Measurements from ENCODE around the gene STOX2. TPM values are rescaled to one million over a fixed set of nuclear protein-coding genes. Genes with fewer than 3 reads are reported as not detected.

The STOX2 gene
- total and polyA plus RNA-seq, 10 of the 15 experiments (the other 5 are each of a cell fraction or from before 2014, with no cell fraction given), result 0.01 to 1.2 (median 0.18) TPM; not detected in 4

- in situ Hi-C loops (cut with MboI), result no loop called here
- intact Hi-C loops (cut with micrococcal nuclease; ENCODE audit: unreplicated experiment), result no loop called here
- no peak for ATAC-seq
- no peak for TF ChIP-seq ASH2L (IDR thresholded peaks at IDR 0.05; ENCODE audit: borderline replicate concordance, low read depth)
- TF ChIP-seq, protein P1, sequence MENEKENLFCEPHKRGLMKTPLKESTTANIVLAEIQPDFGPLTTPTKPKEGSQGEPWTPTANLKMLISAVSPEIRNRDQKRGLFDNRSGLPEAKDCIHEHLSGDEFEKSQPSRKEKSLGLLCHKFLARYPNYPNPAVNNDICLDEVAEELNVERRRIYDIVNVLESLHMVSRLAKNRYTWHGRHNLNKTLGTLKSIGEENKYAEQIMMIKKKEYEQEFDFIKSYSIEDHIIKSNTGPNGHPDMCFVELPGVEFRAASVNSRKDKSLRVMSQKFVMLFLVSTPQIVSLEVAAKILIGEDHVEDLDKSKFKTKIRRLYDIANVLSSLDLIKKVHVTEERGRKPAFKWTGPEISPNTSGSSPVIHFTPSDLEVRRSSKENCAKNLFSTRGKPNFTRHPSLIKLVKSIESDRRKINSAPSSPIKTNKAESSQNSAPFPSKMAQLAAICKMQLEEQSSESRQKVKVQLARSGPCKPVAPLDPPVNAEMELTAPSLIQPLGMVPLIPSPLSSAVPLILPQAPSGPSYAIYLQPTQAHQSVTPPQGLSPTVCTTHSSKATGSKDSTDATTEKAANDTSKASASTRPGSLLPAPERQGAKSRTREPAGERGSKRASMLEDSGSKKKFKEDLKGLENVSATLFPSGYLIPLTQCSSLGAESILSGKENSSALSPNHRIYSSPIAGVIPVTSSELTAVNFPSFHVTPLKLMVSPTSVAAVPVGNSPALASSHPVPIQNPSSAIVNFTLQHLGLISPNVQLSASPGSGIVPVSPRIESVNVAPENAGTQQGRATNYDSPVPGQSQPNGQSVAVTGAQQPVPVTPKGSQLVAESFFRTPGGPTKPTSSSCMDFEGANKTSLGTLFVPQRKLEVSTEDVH (IDR thresholded peaks at IDR 0.05; ENCODE audit: low read depth, partially characterized antibody), result no peak
- no peak for TF ChIP-seq ZNF274 (IDR thresholded peaks at IDR 0.05; ENCODE audit: insufficient read depth, insufficient read length)
- no peak for TF ChIP-seq RAD51 (IDR thresholded peaks at IDR 0.05)
- no peak for TF ChIP-seq ZNF592 (IDR thresholded peaks at IDR 0.05)
- no peak for TF ChIP-seq BCL11A (IDR thresholded peaks at IDR 0.05; ENCODE audit: low read depth, low read length)
- TF ChIP-seq SP1 (IDR thresholded peaks at IDR 0.05; ENCODE audit: low read depth, low read length), result no peak
- TF ChIP-seq CEBPB (IDR thresholded peaks at IDR 0.05; ENCODE audit: borderline replicate concordance in 1 of 2, low read depth in 2 of 2, low read length in 2 of 2), result no peak
- TF ChIP-seq TBL1XR1 (IDR thresholded peaks at IDR 0.05; ENCODE audit: low read depth, low read length), result no peak
- TF ChIP-seq SREBF2 (IDR thresholded peaks at IDR 0.05; ENCODE audit: low read length), result no peak
- no peak for TF ChIP-seq SIX5 (IDR thresholded peaks at IDR 0.05; ENCODE audit: low read depth, low read length, severe bottlenecking)
- TF ChIP-seq TARDBP (IDR thresholded peaks at IDR 0.05; ENCODE audit: borderline replicate concordance), result no peak
- no peak for TF ChIP-seq RAD21 (IDR thresholded peaks at IDR 0.05; ENCODE audit: insufficient read depth, low read depth, low read length)
- TF ChIP-seq IKZF1 (conservative IDR thresholded peaks at IDR 0.05), result no peak
- no peak for TF ChIP-seq TCF7 (IDR thresholded peaks at IDR 0.05; ENCODE audit: borderline replicate concordance)
- TF ChIP-seq EP300 (IDR thresholded peaks at IDR 0.05; ENCODE audit: borderline replicate concordance in 1 of 2, control insufficient read depth in 1 of 2, low read depth in 2 of 2, low read length in 2 of 2), result no peak
- TF ChIP-seq MXI1 (IDR thresholded peaks at IDR 0.05; ENCODE audit: low read depth, low read length), result no peak
- TF ChIP-seq JUNB (IDR thresholded peaks at IDR 0.05), result no peak
Measured at GRCh38 chr4:183909801-183910200, 4.7 kb downstream of the STOX2 start.

More at GRCh38 chr4:183909801-183910200, 4.7 kb downstream of the STOX2 start:
- Histone ChIP-seq H4K20me1 (ENCODE audit: control insufficient read depth, insufficient read depth) (no peaks in the 10 kb centered on the region), H3K79me2 (ENCODE audit: control insufficient read depth, insufficient read depth, low read length) (no peaks in the 10 kb centered on the region), H2AFZ (ENCODE audit: control insufficient read depth, low read depth, low read length) (no peak overlapping the region), H3K4me1 (ENCODE audit: control insufficient read depth, insufficient read depth, low read length) (no peaks in the 10 kb centered on the region), H3K4me3 (no peak overlapping the region), H3K27ac (ENCODE audit: control insufficient read depth, insufficient read depth) (no peak overlapping the region), H3K9me3 (replicated peaks; ENCODE audit: control insufficient read depth, insufficient read depth, low read length) (no peaks in the 10 kb centered on the region), H3K36me3 (ENCODE audit: control insufficient read depth in 2 of 2, insufficient read depth in 2 of 2, low read length in 1 of 2) (no peaks in the 10 kb centered on the region), H3K27me3 (replicated peaks in 1 of 2; ENCODE audit: control insufficient read depth in 2 of 2, insufficient read depth in 2 of 2, low read length in 1 of 2) (peaks cover 4 to 12% of the 10 kb centered on the region in 2 experiments), H3K9ac (ENCODE audit: control insufficient read depth, insufficient read depth, low read length) (no peak overlapping the region), H3K4me2 (ENCODE audit: control insufficient read depth, insufficient read depth) (no peak overlapping the region)
- ChIA-PET CTCF (no interaction called here), POLR2A (no interaction called here), RAD21 (ENCODE audit: unreplicated experiment) (no interaction called here), SMC1A (ENCODE audit: uncharacterized antibody, unreplicated experiment) (no interaction called here)
- FAIRE-seq (no peak), DNase-seq (ENCODE audit: low read depth, low spot score) (no peak)
- no TSS peak for BruUV-seq (replicated peaks)
- 49% methylated on average over 5 of the region's 5 CpGs for WGBS (ENCODE audit: insufficient coverage, insufficient replicate concordance, low lambda C conversion rate, missing lambda C conversion rate)

Data from GM12878 (cell line).